A204.1 (cell line): ENCODE results near the gene PFN4.
"Not testable (repeated sequence)": the region's sequence is repeated elsewhere in the genome, so short reads cannot be mapped to it uniquely, and the experiment has no call there.

Source experiments
- FAIRE-seq: peaks from 2 replicates; lab custom pipeline; 2012; peaks lifted over from hg19 to GRCh38; lab: Jason Lieb, UNC

PFN4 gene, protein sequence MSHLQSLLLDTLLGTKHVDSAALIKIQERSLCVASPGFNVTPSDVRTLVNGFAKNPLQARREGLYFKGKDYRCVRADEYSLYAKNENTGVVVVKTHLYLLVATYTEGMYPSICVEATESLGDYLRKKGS

GRCh38 chr2:24123195-24123921, at the start of gene PFN4, which contains the start of gene FAM228B:
Gene PFN4, minus strand, starts transcription at chr2:24123334. Its CDS starts 799 bp downstream, at chr2:24122535.
Gene FAM228B, plus strand, starts transcription at chr2:24123469. Its CDS starts 893 bp downstream, at chr2:24124362.
- FAIRE-seq = no peak

- FAIRE-seq = no peak
These were observed 45.9 kb upstream of the PFN4 start for GRCh38 chr2:24169023-24169422.

GRCh38 chr2:24164416-24164973, 41.4 kb upstream of the PFN4 start:
- FAIRE-seq = no peak

GRCh38 chr2:24163601-24164000, 40.5 kb upstream of the PFN4 start:
- no peak for FAIRE-seq

DNA sequence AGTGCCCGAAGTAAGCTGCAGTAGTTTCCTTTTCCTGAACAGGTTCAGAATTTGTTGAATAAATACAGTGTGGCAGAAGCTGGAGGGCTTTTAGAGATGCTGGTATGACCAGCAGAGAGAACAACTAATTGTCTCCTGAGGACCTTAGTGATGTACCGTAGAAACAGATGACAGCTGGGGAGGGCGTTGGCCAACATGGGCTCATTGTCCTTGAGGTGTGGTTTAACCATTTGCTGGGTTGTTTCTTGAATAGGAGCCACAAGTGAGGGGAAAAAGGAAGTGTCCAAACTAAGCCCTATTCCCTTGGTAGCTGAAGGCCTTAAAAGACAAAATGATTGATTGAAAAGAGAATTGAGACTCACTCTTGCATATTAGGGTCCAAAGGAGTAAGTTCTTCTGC, 40.1 kb upstream of the PFN4 start:
- no peak for FAIRE-seq

- FAIRE-seq = no peak
These were observed 39.4 kb upstream of the PFN4 start for GRCh38 chr2:24162494-24162893.

GRCh38 chr2:24160761-24161160, 37.6 kb upstream of the PFN4 start:
- no peak for FAIRE-seq

DNA sequence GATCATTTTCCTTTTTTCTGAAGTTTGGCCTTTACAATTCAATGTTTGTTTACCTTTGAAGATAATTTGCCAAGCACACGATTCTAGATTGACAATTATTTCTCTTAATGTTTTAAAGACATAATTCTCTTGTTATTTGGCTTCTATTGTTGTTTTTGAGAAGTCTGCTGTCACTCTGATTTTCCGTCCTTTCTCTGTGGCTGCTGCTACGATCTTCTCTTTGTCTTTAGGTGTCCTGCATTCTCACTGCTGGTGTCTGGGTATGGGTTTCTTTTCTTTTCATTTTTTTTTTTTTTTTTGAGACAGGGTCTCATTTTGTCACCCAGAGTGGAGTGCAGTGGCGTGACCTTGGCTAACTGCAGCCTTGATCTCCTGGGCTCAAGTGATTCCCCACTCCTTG, 36.6 kb upstream of the PFN4 start:
- no peak for FAIRE-seq

DNA sequence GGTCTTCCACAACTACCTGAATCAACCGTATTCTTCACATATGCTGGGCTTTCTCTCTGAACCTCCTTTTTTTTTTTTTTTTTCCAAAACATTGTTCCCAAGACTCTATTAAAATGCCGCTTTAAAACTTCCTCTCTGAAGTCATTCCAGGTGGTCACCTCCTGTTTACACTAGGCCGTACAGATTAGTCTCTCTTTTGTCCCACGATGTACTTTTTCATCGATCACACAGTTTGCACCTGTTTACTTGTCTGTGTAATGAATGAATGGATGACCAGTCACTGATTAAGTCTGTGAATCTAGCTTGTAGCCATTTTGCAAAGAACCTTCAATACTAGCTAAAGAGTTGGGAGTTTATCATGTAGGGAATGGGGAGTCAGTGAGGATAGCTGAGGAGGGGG, 35.0 kb upstream of the PFN4 start:
- FAIRE-seq = no peak

GRCh38 chr2:24153478-24153877, 30.3 kb upstream of the PFN4 start:
- no peak for FAIRE-seq

DNA sequence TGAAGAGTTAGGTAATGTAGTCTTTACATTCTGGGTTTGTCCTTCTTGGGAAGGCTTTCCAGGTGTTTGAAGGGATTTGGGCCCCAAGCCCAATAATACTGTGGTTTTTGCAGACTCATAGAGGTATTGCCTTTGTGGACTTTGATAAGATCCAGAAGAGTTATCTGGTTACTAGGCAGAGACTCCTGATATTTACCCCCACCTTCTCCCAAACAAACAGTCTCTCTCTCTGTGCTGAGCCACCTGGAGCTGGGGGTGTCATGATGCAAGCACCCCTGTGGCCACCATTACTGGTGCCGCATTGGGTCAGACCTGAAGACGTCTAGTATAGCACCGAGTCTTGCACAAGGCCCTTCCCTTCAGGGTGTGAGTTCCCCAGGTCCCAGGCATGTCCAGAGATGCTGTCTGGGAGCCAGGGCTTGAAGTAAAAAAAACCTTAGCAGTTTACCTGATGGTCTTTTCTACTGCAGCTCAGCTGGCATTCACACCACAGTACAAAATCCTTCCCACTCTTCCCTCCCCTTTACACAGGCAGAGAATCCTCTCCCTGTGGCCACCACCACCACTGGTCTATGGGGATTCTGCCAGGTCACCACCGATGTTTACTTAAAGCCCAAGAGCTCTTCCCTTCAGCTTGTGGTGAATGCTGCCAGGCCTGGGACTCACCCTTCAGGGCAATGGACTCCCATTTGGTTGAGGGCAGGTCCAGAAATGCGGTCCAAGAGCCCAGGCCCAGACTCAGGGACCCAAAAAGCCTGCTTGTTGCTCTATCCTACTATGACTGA, 29.5 kb upstream of the PFN4 start:
- FAIRE-seq = no peak

GRCh38 chr2:24147364-24147763, 24.2 kb upstream of the PFN4 start:
- no peak for FAIRE-seq

GRCh38 chr2:24140305-24140704, 17.2 kb upstream of the PFN4 start:
- not testable (repeated sequence) for FAIRE-seq

- no peak for FAIRE-seq
These were observed 9.4 kb upstream of the PFN4 start for GRCh38 chr2:24132543-24132942.

- FAIRE-seq = no peak
These were observed 2.8 kb upstream of the PFN4 start for GRCh38 chr2:24125956-24126355.

GRCh38 chr2:24123922-24124580, 917 bp upstream of the PFN4 start:
- no peak for FAIRE-seq

DNA sequence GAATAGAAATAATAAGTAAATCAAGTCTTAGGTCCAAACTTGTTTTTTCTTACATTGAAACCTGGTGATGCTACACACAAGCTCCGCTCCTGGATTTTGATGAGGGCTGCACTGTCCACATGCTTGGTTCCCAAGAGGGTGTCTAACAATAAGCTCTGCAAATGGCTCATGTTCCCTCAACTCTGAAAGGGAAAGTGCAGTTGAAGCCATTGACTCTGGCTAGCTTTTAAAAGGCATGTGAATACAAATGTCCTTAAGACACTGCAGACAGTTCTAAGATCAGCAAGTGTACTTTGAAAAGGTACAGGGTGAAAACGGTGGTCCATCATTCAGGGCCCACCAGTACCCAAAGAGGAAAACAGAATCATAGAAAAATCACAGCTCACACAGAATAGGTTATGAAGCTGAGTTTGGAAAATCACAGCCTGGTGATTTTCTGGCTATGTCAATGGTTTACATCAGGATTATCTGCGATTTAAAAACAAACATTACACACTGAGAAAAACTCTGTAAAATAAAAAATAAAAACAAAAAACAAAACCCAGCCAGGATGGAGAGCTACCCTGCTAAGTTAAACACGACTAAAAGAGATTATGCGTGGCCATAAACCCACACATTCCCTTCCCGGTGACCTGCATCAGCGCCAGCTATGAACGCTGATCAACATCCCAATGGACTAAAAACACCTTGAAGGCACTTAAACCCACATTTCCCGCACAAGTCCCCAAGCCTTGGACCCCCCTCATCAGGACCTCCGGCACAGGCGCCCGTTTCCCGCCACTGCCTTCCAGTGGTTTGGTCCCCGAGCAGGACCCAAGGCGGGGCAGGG, 554 bp downstream of the PFN4 start:
- no peak for FAIRE-seq

DNA sequence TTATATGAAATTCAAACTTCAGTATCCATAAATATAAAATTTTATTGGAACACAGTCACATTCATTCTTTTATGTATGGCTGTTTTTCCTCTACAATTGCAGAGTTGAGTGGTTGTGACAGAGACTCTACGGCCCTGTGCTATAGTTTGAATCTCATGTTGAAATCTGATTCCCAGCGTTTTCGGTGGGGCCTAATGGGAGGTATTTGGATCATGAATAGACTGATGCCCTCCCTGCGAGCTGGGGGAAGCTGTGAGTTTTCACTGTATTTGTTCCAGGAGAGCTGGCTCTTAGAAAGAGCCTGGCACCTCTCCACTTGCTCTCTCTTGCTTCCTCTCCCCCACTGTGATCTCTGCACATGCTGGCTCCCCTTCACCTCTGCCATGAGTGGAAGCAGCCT, 1.7 kb downstream of the PFN4 start:
- no peak for FAIRE-seq

- no peak for FAIRE-seq
These were observed 2.1 kb downstream of the PFN4 start for GRCh38 chr2:24121066-24121465.

GRCh38 chr2:24117902-24118301, 5.2 kb downstream of the PFN4 start:
- FAIRE-seq = no peak

DNA sequence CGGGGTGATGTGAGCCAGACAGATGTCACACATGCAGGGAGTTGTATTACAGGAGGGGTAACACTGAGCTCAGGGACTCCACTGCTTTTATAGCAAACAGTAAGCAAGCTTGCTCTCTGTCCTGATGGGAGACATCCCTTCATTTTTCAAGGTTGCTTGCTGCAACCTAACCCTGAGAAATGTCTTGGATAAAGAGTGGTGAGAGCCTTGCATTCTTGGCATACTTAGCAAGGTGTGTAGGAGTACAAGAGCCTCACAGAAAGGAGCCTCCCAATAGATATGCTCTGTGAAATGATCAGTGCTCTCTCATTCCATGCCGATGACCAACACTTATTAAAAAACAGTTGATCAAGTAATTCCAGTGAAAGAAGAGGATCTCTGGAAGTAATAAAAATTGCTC, 8.1 kb downstream of the PFN4 start:
- FAIRE-seq = no peak
